ENCODE data around the gene MYH2.

DNA sequence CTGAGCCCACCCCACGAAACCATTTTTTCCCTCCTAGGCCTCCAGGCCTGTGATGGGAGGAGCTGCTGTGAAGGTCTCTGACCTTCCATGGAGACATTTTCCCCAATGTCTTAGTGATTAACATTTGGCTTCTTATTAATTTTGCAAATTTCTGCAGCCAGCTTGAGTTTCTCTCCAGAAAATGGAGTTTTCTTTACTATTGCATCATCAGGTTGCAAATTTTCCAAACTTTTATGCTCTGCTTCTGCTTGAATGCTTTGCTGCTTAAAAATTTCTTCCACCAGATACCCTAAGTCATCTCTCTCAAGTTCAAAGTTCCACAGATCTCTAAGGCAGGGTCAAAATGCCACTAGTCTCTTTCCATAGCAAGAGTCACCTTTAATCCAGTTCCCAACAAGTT is 67.2 kb downstream of the MYH2 start:
- TF ChIP-seq, protein P1, sequence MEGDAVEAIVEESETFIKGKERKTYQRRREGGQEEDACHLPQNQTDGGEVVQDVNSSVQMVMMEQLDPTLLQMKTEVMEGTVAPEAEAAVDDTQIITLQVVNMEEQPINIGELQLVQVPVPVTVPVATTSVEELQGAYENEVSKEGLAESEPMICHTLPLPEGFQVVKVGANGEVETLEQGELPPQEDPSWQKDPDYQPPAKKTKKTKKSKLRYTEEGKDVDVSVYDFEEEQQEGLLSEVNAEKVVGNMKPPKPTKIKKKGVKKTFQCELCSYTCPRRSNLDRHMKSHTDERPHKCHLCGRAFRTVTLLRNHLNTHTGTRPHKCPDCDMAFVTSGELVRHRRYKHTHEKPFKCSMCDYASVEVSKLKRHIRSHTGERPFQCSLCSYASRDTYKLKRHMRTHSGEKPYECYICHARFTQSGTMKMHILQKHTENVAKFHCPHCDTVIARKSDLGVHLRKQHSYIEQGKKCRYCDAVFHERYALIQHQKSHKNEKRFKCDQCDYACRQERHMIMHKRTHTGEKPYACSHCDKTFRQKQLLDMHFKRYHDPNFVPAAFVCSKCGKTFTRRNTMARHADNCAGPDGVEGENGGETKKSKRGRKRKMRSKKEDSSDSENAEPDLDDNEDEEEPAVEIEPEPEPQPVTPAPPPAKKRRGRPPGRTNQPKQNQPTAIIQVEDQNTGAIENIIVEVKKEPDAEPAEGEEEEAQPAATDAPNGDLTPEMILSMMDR (IDR thresholded peaks at IDR 0.05; ENCODE audit: low read length), result no peak
- TF ChIP-seq EZH2 (IDR thresholded peaks at IDR 0.05; ENCODE audit: borderline replicate concordance, low read length), result no peak

All from OCI-LY1 (cell line).